PFSK-1 (cell line): Measurements from ENCODE around the gene SKP2.

Source experiments
- FOXP2 ChIP-seq: optimal IDR thresholded peaks from 2 replicates; pipeline ENCODE3; 2011; ENCODE audit warnings: borderline replicate concordance, control low read depth, inconsistent platforms; ENCODE audit not compliant: insufficient read depth; ENCODE audit errors: extremely low read length, extremely low read depth
- POLR2AphosphoS5 ChIP-seq: IDR thresholded peaks from 2 replicates; pipeline ENCODE4 v1.6.1; 2012; ENCODE audit warnings: low read depth, mild to moderate bottlenecking, control low read depth, low read length, moderate library complexity
- SIN3A ChIP-seq: IDR thresholded peaks from 2 replicates; pipeline ENCODE4 v1.6.1; 2012; ENCODE audit warnings: mild to moderate bottlenecking, low read length, moderate library complexity, borderline replicate concordance; ENCODE audit not compliant: insufficient read depth
- TAF1 ChIP-seq: IDR thresholded peaks from 2 replicates; pipeline ENCODE4 v1.6.1; 2012; ENCODE audit warnings: low read length, control low read depth, borderline replicate concordance; ENCODE audit not compliant: insufficient read depth
- TF ChIP-seq, protein P1 (sequence below), 2 experiments: IDR thresholded peaks; 2 replicates each; pipeline versions ENCODE4 v1.6.1 to v1.8.0; 2011 to 2012; ENCODE audit warnings: low read depth in 2 of 2, low read length in 2 of 2, control low read depth in 1 of 2, inconsistent platforms in 1 of 2, mild to moderate bottlenecking in 1 of 2, moderate library complexity in 1 of 2; ENCODE audit not compliant: insufficient read depth in 1 of 2

The SKP2 gene

DNA sequence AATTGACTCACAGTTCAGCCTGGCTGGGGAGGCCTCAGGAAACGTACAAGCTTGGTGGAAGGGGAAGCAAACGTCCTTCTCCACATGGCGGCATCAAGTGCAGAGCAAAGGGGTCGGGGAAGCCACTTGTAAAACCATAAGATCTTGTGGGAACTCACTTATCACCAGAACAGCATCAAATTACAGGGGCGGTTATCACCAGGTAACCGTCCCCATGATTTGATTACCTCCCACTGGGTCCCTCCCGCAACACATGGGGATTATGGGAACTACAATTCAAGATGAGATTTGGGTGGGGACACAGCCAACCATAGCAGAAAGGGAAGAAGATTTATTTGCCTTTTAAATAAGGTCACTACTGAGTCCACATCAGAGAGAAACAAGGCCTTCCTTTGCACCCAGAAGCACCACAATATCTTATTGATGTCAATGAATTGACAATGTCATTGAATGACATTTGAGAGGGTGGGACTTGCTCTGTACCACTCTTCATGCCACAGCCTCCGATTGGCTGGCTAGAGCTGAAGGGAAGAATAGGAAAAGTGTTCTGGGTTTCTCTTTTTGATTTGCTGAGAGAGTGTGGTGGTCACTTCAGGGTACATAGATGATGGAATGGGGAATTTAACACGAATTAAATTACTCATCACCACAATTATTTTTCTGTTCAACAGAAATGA, 11.0 kb downstream of the SKP2 start:
- TF ChIP-seq, protein P1, sequence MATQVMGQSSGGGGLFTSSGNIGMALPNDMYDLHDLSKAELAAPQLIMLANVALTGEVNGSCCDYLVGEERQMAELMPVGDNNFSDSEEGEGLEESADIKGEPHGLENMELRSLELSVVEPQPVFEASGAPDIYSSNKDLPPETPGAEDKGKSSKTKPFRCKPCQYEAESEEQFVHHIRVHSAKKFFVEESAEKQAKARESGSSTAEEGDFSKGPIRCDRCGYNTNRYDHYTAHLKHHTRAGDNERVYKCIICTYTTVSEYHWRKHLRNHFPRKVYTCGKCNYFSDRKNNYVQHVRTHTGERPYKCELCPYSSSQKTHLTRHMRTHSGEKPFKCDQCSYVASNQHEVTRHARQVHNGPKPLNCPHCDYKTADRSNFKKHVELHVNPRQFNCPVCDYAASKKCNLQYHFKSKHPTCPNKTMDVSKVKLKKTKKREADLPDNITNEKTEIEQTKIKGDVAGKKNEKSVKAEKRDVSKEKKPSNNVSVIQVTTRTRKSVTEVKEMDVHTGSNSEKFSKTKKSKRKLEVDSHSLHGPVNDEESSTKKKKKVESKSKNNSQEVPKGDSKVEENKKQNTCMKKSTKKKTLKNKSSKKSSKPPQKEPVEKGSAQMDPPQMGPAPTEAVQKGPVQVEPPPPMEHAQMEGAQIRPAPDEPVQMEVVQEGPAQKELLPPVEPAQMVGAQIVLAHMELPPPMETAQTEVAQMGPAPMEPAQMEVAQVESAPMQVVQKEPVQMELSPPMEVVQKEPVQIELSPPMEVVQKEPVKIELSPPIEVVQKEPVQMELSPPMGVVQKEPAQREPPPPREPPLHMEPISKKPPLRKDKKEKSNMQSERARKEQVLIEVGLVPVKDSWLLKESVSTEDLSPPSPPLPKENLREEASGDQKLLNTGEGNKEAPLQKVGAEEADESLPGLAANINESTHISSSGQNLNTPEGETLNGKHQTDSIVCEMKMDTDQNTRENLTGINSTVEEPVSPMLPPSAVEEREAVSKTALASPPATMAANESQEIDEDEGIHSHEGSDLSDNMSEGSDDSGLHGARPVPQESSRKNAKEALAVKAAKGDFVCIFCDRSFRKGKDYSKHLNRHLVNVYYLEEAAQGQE (IDR thresholded peaks at IDR 0.05; ENCODE audit: insufficient read depth in 1 of 2, low read depth in 2 of 2, low read length in 2 of 2), result no peak
- TF ChIP-seq TAF1, result no peak
- no peak for TF ChIP-seq POLR2AphosphoS5
- TF ChIP-seq FOXP2, result no peak
- TF ChIP-seq SIN3A, result no peak

DNA sequence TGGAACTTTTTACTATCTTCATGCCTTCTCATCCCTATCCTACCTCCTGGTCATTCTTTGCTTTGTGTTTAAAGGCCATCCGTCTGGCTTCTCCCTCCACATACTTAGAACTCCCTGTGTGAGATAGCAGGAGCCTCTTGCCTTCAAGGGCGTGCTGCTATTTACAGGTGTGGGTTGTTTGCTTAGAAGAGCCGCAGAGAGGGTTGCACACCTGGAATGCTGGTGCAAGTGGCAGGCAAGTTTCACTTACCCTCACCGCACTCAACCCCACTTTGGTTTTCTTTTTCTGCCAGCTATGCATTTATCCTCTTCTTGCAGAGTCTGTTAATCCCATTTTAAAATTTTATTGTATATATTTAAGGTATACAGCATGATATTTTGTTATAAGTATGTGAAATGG, 12.6 kb downstream of the SKP2 start:
- TF ChIP-seq FOXP2, result no peak
- TF ChIP-seq, protein P1 (IDR thresholded peaks at IDR 0.05; ENCODE audit: insufficient read depth in 1 of 2, low read depth in 2 of 2, low read length in 2 of 2), result no peak
- no peak for TF ChIP-seq SIN3A
- TF ChIP-seq POLR2AphosphoS5, result no peak
- TF ChIP-seq TAF1, result no peak

DNA sequence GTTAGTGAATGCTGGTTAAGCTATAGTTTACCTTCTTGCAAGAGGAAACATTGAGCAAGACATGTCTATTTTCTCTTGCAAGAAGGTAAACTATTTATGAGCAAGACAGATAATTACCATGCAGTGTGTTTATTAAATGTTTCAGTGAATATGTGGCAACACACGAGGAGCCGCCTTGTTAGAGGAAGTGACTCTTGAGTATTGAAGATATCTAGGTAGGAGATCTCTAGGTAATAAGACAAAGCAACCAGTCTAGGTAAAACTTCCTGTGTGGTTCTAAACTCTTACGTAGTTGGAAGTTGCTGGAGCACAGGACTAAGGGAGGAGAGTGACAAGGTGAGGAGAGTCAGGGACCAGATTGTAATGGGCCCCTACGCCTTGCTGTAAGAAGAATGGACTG, 16.8 kb downstream of the SKP2 start:
- TF ChIP-seq, protein P1 (IDR thresholded peaks at IDR 0.05; ENCODE audit: insufficient read depth in 1 of 2, low read depth in 2 of 2, low read length in 2 of 2), result no peak
- TF ChIP-seq FOXP2 (no peak), POLR2AphosphoS5 (no peak), TAF1 (no peak), SIN3A (no peak)

DNA sequence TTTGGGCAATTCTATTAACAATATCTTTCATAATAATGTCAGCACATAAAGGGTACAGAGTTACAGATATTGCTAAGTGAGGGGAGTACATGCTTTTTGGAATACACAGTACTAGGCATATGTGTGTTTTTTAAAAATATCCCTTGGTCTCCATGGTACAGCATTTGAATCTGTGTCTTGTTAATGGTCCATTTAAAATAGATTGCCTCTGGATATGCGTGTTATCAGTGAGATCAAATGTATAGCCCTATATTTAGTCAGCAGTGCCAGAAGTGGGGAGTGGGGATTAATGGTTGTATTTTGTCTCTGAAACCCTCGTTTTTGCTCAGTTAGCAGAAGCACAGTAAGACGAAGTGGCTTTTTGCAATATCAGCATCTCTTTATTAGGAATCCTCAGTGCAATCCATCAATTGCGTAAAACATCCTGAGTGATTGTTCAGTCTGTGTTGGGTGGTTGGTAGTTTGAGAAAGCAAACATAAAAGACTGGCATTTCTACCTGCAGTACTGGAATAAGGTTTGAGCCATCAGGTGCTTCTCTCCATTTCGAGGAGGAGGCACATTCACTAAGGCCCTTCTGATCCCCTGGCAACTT, 19.0 kb downstream of the SKP2 start:
- no peak for TF ChIP-seq POLR2AphosphoS5
- TF ChIP-seq, protein P1 (IDR thresholded peaks at IDR 0.05; ENCODE audit: insufficient read depth in 1 of 2, low read depth in 2 of 2, low read length in 2 of 2), result no peak
- TF ChIP-seq TAF1, result no peak
- no peak for TF ChIP-seq SIN3A
- TF ChIP-seq FOXP2, result no peak
